GM12892 (cell line): ENCODE measurements around the gene NTPCR.
"Not testable (repeated sequence)": the region's sequence is repeated elsewhere in the genome, so short reads cannot be mapped to it uniquely, and the experiment has no call there.

ENCODE experiments used
- POLR2AphosphoS5 ChIP-seq: IDR thresholded peaks from 2 replicates; pipeline ENCODE4 v1.6.1; 2011; ENCODE audit warnings: low read depth, low read length, control low read depth
- TAF1 ChIP-seq: IDR thresholded peaks from 2 replicates; pipeline ENCODE4 v1.6.1; 2011; ENCODE audit warnings: low read depth, mild to moderate bottlenecking, control low read depth, low read length, borderline replicate concordance

GRCh38 chr1:233003638-233004037 is 53.2 kb downstream of the NTPCR start:
- not testable (repeated sequence) for TF ChIP-seq TAF1, POLR2AphosphoS5
